ENCODE results near the gene BHLHA9. TPM values are rescaled to one million over a fixed set of nuclear protein-coding genes. Genes with fewer than 3 reads are reported as not detected.

BHLHA9 gene
- total RNA-seq, 3 donors from 2014 or later (not counting 1 experiment from before 2014, with no cell fraction given) = not detected

GRCh38 chr17:1286379-1287106, 16.3 kb downstream of the BHLHA9 start:
- peaks cover 4 to 5% of the 10 kb centered on the region in 2 donors for H3K9me3 Mint-ChIP-seq
- Histone ChIP-seq H3K4me3 (ENCODE audit: low read length) (no peak overlapping the region), H3K27ac (ENCODE audit: low read length) (peak overlapping the region; percentile 81), H3K4me1 (ENCODE audit: control insufficient read depth, insufficient read depth, low read length) (peaks cover 32% of the 10 kb centered on the region), H3K9me3 (ENCODE audit: control insufficient read depth, insufficient read depth, low read length) (peaks cover 15% of the 10 kb centered on the region), H3K36me3 (ENCODE audit: control insufficient read depth, insufficient read depth, low read length) (no peaks in the 10 kb centered on the region), H3K27me3 (ENCODE audit: control insufficient read depth, insufficient read depth, low read length) (no peaks in the 10 kb centered on the region)
- TF ChIP-seq CTCF (IDR thresholded peaks at IDR 0.05) = no peak
- peak in 1 of 2 donors; percentile 57 for DNase-seq
- peak overlapping the region; percentile 65 for H3K4me3 Mint-ChIP-seq
- peak overlapping the region; percentile 90 to 91 for H3K27ac Mint-ChIP-seq
- no peaks in the 10 kb centered on the region for H3K27me3 Mint-ChIP-seq (ENCODE audit: low read depth in 2 of 2)
- ATAC-seq = peak; percentile 76 to 81 (median 78)
- no peaks in the 10 kb centered on the region for H3K36me3 Mint-ChIP-seq
- intact Hi-C loops (cut with micrococcal nuclease) = loop anchor here (1.0 kb wide), 1 partner anchor 8 kb away; no protein-coding TSS in a partner anchor
- peaks cover 34 to 54% of the 10 kb centered on the region in 2 donors for H3K4me1 Mint-ChIP-seq
- WGBS (ENCODE audit: insufficient coverage) = 48% methylated on average over 19 of the region's 19 CpGs

- intact Hi-C loops (cut with micrococcal nuclease) = no loop called here
- ATAC-seq (no peak), DNase-seq (no peak)
- TF ChIP-seq CTCF (IDR thresholded peaks at IDR 0.05) = no peak
- 85% methylated on average over 11 of the region's 11 CpGs for WGBS (ENCODE audit: insufficient coverage)
- peaks cover 60 to 76% of the 10 kb centered on the region in 2 donors for H3K4me1 Mint-ChIP-seq
- H3K36me3 Mint-ChIP-seq = no peaks in the 10 kb centered on the region
- Histone ChIP-seq H3K9me3 (ENCODE audit: control insufficient read depth, insufficient read depth, low read length) (peaks cover 15% of the 10 kb centered on the region), H3K27me3 (ENCODE audit: control insufficient read depth, insufficient read depth, low read length) (no peaks in the 10 kb centered on the region), H3K27ac (ENCODE audit: low read length) (no peak overlapping the region), H3K36me3 (ENCODE audit: control insufficient read depth, insufficient read depth, low read length) (no peaks in the 10 kb centered on the region), H3K4me3 (ENCODE audit: low read length) (no peak overlapping the region), H3K4me1 (ENCODE audit: control insufficient read depth, insufficient read depth, low read length) (peaks cover 60% of the 10 kb centered on the region)
- peak overlapping the region; percentile 27 to 45 for H3K27ac Mint-ChIP-seq
- peaks cover 4 to 5% of the 10 kb centered on the region in 2 donors for H3K9me3 Mint-ChIP-seq
- H3K4me3 Mint-ChIP-seq = peak overlapping the region; percentile 52
- no peaks in the 10 kb centered on the region for H3K27me3 Mint-ChIP-seq (ENCODE audit: low read depth in 2 of 2)
Measured at GRCh38 chr17:1289695-1290094, 19.5 kb downstream of the BHLHA9 start.

GRCh38 chr17:1290676-1291075, 20.4 kb downstream of the BHLHA9 start:
- H3K9me3 Mint-ChIP-seq = peaks cover 4 to 5% of the 10 kb centered on the region in 2 donors
- no peak overlapping the region for H3K27ac ChIP-seq (ENCODE audit: low read length)
- no peaks in the 10 kb centered on the region for H3K27me3 ChIP-seq (ENCODE audit: control insufficient read depth, insufficient read depth, low read length)
- ATAC-seq (no peak), DNase-seq (no peak)
- no peak for TF ChIP-seq CTCF (IDR thresholded peaks at IDR 0.05)
- H3K4me1 Mint-ChIP-seq = peaks cover 66 to 77% of the 10 kb centered on the region in 2 donors
- peak overlapping the region in 1 of 2 donors; percentile 45 for H3K27ac Mint-ChIP-seq
- intact Hi-C loops (cut with micrococcal nuclease) = no loop called here
- WGBS (ENCODE audit: insufficient coverage) = 98% methylated on average over 13 of the region's 13 CpGs
- no peaks in the 10 kb centered on the region for H3K36me3 Mint-ChIP-seq
- no peak overlapping the region for H3K4me3 ChIP-seq (ENCODE audit: low read length)
- H3K4me1 ChIP-seq (ENCODE audit: control insufficient read depth, insufficient read depth, low read length) = peaks cover 66% of the 10 kb centered on the region
- H3K4me3 Mint-ChIP-seq = no peak overlapping the region
- no peaks in the 10 kb centered on the region for H3K36me3 ChIP-seq (ENCODE audit: control insufficient read depth, insufficient read depth, low read length)
- no peaks in the 10 kb centered on the region for H3K27me3 Mint-ChIP-seq (ENCODE audit: low read depth in 2 of 2)
- peaks cover 13% of the 10 kb centered on the region for H3K9me3 ChIP-seq (ENCODE audit: control insufficient read depth, insufficient read depth, low read length)

Measured in natural killer cell (primary cell).